Measurements from ENCODE around the gene ARL5A.

GRCh38 chr2:151851761-151852160 lies 23.5 kb upstream of the ARL5A start:
- TF ChIP-seq CTCF (IDR thresholded peaks at IDR 0.05): no peak
- TF ChIP-seq POLR2A (IDR thresholded peaks at IDR 0.05): no peak

All from body of pancreas (tissue), 4 donors.